Left ventricle myocardium inferior (tissue), 1 donor: ENCODE results near the gene TECTA. TPM values are rescaled to one million over a fixed set of nuclear protein-coding genes. Genes with fewer than 3 reads are reported as not detected.
"Not testable (repeated sequence)": the region's sequence is repeated elsewhere in the genome, so short reads cannot be mapped to it uniquely, and the experiment has no call there.

Source experiments
- DNase-seq: peaks from one replicate; pipeline ENCODE4 v3.0.0-alpha.2; 2020
- H3K27ac ChIP-seq: fragments of 200-600 bp; replicated peaks from 2 replicates; pipeline ENCODE4 v1.8.0; 2021
- H3K27me3 ChIP-seq: fragments of 200-600 bp; 2 replicates; pipeline ENCODE4 v1.8.0; 2021; ENCODE audit warnings: low read depth
- H3K36me3 ChIP-seq: fragments of 200-600 bp; 2 replicates; pipeline ENCODE4 v1.8.0; 2021
- H3K4me1 ChIP-seq: fragments of 200-600 bp; 2 replicates; pipeline ENCODE4 v1.8.0; 2021
- H3K4me3 ChIP-seq: fragments of 200-600 bp; 2 replicates; pipeline ENCODE4 v1.8.0; 2021; ENCODE audit warnings: mild to moderate bottlenecking, moderate library complexity
- H3K9me3 ChIP-seq: fragments of 200-600 bp; replicated peaks from 2 replicates; pipeline ENCODE4 v1.8.0; 2021
- intact Hi-C: fragments of 100-400 bp; cut with micrococcal nuclease; formaldehyde crosslinking; loops from one replicate; pipeline ENCODE4 v1.11.0; 2022
- total RNA-seq: library from RNA; stranded (reverse); fragmentation: NEBNext Ultra II Directional; extraction: Animal tissue kit (Norgen Biotek cat#: 25700); gene quantifications from one replicate; pipeline ENCODE4 v1.2.1, GENCODE V29; 2021
- TF ChIP-seq, protein P1 (sequence below): fragments of 200-600 bp; IDR thresholded peaks from 2 replicates; pipeline ENCODE4 v1.8.0; 2021; ENCODE audit warnings: antibody characterized with exemption, mild to moderate bottlenecking, borderline replicate concordance
- donor health status: DM: no; HTN: yes; CAD: no; lungs with severe emphysema.

The TECTA gene
- total RNA-seq, 1 donor from 2014 or later = 1.1 TPM

GRCh38 chr11:121235057-121235456 is 134.0 kb downstream of the TECTA start:
- Histone ChIP-seq H3K36me3 (no peaks in the 10 kb centered on the region), H3K9me3 (no peaks in the 10 kb centered on the region), H3K4me1 (peaks cover 43% of the 10 kb centered on the region), H3K4me3 (no peak overlapping the region), H3K27me3 (no peaks in the 10 kb centered on the region), H3K27ac (no peak overlapping the region)
- intact Hi-C loops = no loop called here
- no peak for DNase-seq
- TF ChIP-seq, protein P1, sequence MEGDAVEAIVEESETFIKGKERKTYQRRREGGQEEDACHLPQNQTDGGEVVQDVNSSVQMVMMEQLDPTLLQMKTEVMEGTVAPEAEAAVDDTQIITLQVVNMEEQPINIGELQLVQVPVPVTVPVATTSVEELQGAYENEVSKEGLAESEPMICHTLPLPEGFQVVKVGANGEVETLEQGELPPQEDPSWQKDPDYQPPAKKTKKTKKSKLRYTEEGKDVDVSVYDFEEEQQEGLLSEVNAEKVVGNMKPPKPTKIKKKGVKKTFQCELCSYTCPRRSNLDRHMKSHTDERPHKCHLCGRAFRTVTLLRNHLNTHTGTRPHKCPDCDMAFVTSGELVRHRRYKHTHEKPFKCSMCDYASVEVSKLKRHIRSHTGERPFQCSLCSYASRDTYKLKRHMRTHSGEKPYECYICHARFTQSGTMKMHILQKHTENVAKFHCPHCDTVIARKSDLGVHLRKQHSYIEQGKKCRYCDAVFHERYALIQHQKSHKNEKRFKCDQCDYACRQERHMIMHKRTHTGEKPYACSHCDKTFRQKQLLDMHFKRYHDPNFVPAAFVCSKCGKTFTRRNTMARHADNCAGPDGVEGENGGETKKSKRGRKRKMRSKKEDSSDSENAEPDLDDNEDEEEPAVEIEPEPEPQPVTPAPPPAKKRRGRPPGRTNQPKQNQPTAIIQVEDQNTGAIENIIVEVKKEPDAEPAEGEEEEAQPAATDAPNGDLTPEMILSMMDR = no peak

GRCh38 chr11:121236115-121237001 is 135.3 kb downstream of the TECTA start:
- H3K4me3 ChIP-seq = no peak overlapping the region

GRCh38 chr11:121237247-121237646 is 136.2 kb downstream of the TECTA start:
- H3K9me3 ChIP-seq, DNase-seq, intact Hi-C loops, H3K27ac ChIP-seq, H3K36me3 ChIP-seq, H3K27me3 ChIP-seq, H3K4me3 ChIP-seq: not testable (repeated sequence)
- peaks cover 23% of the 10 kb centered on the region for H3K4me1 ChIP-seq

More at GRCh38 chr11:121236115-121237001, 135.3 kb downstream of the TECTA start:
- intact Hi-C loops = no loop called here
- peaks cover 32% of the 10 kb centered on the region for H3K4me1 ChIP-seq
- H3K27me3 ChIP-seq = peaks cover 4% of the 10 kb centered on the region
- DNase-seq = no peak
- TF ChIP-seq, protein P1 = no peak
- H3K9me3 ChIP-seq = no peaks in the 10 kb centered on the region
- no peaks in the 10 kb centered on the region for H3K36me3 ChIP-seq
- H3K27ac ChIP-seq = no peak overlapping the region

DNA sequence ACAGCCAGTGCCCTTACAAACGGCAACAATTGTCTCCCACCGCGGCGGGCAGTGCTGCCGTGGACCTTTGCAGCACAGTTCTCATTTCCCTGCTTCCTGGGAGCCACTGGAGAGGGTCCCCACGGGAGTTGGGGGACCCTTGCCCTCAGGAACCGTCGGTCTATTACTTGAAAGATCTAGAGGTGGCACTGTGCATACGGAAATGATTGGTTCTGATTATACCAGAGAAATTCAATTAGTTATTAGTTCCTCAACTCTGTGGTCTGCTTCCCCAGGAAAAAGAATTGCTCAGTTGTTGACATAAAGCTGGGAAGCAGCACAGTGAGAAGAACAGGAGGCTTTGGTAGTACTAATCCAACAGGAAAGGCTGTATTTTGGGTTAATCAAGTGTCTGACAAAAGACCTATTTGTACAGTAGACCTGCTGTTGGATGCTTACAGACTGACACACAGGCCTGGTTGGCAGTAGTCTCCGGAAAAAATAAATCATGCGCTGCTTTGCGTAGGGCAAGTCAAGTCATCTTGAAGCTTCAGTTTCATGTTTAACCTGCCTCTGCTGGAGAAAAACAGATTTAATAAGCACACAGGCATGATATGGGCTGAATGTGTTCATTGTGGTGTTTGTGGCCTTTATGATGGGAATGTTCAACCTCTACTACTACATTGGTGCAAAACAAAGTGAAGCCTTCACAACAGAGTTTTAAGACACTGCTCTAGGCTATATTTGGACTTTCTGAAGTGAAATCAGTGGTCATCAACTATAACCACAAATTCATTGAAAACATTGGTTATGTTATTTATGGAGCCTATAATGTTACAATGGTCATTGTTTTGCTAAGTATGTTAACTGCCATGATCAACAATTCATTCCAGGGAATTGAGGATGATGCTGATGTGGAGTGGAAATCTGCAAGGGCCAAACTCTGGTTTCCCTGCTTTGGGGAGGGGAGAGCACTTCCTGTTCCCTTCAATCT is 136.9 kb downstream of the TECTA start:
- no peaks in the 10 kb centered on the region for H3K36me3 ChIP-seq
- H3K4me3 ChIP-seq = no peak overlapping the region
- intact Hi-C loops = no loop called here
- H3K4me1 ChIP-seq = peaks cover 21% of the 10 kb centered on the region
- peaks cover 10% of the 10 kb centered on the region for H3K27me3 ChIP-seq
- no peaks in the 10 kb centered on the region for H3K9me3 ChIP-seq
- TF ChIP-seq, protein P1 = no peak
- DNase-seq = no peak
- H3K27ac ChIP-seq = no peak overlapping the region

DNA sequence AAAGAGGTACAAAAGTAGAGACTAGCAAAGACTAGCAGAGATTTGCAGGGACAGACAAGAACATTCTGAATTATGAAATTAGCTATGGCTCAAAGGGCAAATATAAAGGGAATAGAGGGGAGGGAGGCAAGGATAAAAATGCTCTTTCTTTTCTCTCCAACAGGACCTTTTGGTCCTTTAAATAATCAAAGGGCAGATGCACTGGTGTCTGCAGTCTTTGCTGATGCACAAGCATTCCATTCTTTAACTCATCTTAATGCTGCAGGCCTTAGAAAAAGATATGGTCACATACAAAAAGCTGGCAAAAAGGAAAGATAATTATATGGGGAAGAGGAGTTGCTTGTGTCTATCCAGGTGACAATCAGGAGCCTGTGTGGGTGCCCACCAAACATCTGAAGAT is 137.9 kb downstream of the TECTA start:
- TF ChIP-seq, protein P1 = no peak
- DNase-seq = no peak
- Histone ChIP-seq H3K36me3 (no peaks in the 10 kb centered on the region), H3K27ac (no peak overlapping the region), H3K27me3 (peaks cover 10% of the 10 kb centered on the region), H3K4me1 (peaks cover 21% of the 10 kb centered on the region), H3K4me3 (no peak overlapping the region), H3K9me3 (no peaks in the 10 kb centered on the region)
- intact Hi-C loops = no loop called here

DNA sequence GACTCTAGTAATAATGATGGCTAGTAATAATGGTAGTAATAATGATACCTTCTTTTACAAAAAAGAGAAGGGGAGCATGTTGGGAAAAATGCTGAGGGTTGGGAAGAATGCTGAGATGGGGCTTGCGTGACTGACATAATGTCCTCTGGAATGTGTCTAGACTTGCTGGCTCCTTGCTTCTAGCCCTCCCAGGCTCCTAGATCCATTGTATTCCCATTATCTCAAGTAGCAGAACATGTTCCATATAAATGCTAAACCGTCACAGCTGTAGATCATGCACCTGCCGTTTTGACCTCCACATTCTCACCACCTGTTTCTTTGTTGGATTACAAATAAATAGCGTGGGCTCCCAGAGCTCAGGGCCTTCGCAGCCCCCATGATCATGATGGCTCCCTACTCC is 139.0 kb downstream of the TECTA start:
- H3K9me3 ChIP-seq, H3K27ac ChIP-seq, intact Hi-C loops: not testable (repeated sequence)

More for the DNA sequence above, 139.0 kb downstream of the TECTA start:
- peaks cover 20% of the 10 kb centered on the region for H3K4me1 ChIP-seq
- not testable (repeated sequence) for H3K36me3 ChIP-seq, DNase-seq, H3K4me3 ChIP-seq, H3K27me3 ChIP-seq
